Hematopoietic multipotent progenitor cell treated with erythropoietin and hydrocortisone succinate and interleukin-3 and kit ligand, for 8 days (in vitro differentiated cells): ENCODE measurements around the gene HCK.

Source experiments
- DNase-seq: peaks from one replicate; pipeline ENCODE4 v3.0.0-alpha.2; 2015

HCK gene

DNA sequence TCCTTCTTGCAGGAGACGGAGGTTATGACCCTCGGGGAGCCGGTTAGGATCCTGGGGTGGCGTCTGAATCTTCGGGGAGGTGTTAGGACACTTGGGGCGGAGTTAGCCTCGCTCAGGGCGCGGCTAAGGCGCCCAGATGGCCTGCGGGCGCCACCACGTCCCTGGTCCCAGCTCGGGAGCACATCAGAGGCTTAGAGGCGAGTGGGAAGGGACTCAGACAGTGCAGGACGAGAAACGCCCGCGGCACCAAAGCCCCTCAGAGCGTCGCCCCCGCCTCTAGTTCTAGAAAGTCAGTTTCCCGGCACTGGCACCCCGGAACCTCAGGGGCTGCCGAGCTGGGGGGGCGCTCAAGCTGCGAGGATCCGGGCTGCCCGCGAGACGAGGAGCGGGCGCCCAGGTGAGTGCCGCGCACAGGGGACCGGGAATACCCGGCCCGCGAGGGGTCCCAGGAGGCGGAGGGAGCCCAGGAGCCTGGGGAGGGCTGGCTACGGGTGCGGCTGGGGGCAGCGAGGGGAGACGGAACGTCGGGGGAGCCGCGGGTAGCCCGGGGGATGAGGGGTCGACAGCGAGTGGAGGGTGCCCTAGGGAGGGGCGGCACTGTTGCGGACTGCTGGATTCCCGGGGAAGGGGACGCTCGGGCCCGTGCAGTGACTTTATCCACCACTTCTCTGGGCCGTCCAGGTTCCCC, at the start of gene HCK:
TSS of gene HCK (plus strand) at position 153 of the 688 bp plus-strand sequence.
- DNase-seq: no peak

DNA sequence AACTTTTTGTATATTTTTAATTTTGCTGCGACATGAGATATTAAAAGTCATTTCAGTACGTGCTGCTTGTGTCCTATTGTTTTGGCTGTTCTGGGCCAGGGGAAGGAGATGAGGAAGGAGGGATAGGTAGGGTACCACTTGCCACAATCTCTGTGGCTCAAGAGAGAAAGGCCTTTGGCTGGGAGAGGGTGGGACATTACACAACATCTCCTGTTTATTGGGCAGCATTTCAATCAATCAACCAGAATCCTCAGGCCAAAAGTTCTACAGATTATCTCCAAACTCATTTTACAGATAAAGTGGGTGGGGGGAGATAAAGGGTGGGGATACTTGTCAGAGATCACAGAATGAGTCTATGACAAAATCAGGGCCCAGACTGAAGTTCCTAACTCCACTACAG, 48.7 kb upstream of the HCK start:
- DNase-seq: no peak

DNA sequence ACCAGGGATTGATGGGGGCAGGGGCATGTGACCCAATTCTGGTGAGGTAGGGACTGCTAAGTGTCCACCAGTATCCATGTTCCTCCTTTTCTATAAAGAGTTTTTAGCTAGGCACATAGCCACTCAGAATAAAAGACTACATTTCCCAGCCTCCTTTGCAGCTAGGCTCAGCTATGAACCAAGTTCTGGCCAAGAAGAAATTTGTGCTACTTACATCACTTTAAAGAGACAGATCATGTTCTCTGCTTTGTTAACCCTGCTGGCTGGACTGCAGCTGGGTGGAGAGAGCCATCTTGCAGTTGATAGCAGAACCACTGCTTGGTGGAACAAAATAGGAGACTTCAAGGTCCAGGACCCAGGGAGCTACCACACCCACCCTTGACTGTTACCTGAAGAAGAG, 47.1 kb upstream of the HCK start:
- DNase-seq: peak; percentile 26

DNA sequence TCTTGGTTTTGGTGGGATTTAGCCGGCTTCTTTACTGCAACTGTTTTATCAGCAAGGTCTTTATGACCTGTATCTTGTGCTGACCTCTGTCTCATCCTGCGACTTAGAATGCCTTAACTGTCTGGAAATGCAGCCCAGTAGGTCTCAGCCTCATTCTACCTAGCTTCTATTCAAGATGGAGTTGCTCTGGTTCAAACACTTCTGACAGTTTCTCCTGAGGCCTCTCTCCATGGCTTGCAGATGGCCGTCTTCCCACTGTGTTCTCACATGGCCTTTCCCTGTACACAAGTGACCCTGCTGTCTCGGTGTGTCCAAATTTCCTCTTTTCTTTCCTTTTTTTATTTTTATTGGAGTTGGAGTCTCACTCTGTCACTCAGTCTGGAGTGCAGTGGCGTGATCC, 46.0 kb upstream of the HCK start:
- no peak for DNase-seq

DNA sequence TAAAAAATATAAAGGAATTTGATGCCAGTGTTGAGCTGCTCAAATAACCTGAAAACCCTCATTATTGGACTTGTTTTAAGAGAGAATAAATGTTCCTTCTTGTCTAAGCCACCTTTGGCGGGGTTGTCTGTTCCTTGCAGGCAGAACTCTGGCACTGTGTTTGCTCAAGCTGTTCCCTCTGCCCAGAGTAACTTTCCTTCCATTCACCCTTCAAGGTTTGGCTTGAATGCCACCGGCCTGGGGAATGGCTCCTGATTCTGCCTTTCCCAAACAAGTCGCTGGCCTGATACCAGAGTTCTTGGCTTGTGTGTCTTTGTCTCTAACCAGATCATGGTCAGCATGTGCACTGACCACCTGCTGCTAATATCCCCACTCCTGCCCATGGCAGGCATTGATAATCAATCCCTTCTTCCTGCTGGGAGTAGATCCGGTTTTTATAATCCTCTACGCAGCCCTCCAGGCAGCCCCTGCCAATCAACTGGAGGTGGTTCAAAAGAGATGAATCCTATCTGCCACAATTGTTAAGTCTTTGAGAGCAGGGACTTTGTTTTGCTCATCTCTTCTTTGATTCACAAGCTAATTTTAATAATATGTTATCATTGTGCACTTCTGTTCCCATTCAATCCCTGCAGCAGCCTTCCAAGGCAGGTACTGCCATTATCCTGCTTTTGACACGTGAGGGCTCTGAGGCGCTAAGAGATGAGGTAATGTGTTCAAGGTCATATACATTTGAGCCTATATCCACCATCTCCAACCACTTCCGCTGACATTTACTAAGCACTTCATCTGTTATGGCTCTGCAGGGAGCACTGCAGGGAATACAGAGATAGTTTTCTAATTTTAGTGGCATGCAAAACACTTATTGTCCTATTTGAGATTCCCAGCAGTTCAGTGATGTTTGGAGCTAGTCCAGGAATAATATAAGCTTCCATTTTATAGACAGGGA, 44.9 kb upstream of the HCK start:
- no peak for DNase-seq

DNA sequence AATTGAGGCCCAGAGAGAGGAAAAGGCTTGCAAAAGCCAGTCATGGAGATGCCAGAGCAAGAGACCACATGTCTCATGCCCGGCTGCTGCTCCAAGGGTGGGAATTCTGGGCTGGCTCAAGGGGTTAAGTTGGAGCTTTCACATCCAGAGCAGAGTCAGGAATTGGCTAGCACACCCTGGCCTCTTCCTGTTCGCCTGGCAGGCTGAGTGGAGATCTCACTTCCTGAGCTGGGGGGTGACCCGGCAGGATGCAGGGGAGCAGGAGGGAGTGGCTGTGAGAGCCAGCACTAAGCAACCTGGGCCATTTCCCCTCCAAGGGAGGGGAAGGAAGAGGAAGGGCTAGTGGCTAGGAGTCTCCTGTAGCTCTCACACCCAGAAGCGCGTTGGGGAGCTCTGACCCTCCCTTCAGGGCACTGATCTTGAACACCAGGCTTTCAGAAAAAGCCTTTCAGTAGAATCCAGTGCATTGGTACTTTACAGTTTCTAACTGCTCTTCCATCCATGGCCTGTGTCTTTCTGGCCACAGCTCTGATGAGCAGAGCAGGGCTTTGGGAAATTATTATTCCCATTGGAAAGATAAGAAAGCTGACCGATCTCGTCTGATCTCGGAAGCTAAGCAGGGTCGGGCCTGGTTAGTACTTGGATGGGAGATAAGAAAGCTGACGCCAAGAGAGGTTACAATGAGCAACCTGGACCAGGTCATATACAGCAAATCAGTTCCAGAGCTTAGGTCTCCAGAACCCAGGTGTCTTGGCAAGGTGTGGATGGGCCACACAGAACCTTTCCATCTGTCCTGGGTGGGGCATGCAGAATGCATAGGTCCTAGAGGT, 44.0 kb upstream of the HCK start:
- no peak for DNase-seq

DNA sequence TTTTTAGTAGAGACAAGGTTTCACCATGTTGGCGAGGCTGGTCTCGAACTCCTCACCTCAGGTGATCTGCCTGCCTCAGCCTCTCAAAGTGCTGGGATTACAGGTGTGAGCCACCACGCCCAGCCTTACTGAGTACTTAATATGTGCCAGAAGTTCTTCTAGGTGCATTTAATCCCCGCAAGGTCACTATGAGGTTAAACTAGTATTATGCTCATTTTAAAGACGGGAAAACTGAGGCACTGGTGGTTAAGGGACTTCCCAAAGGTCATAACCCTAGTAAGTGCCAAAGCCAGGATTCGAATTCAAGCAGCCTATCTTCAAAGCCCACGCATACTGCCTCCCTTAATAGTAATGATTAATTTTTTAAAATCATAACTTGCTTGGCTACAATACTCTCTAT, 42.5 kb upstream of the HCK start:
- DNase-seq: no peak

DNA sequence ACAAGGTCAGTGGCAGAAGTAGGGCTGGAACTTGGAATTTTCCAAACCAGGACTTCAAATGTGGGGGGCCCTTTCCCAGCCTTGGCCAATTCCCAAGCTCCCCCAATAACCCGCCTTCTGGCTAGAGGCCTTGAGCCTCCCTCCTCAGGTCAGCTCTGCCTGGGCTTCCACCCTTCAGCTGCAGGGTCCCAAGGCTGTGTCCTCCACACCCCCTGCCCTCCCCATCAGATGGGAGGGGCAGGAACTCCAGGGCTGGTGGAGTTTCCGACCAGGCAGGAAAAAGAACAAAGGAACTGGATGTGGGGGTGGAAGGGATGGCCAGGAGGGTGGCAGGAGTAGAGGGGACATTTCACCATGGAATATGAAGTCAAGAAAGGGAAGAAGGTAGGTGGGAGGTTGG, 41.9 kb upstream of the HCK start, which contains the start of gene CCM2L:
TSS of gene CCM2L (plus strand) at position 338 of the 400 bp plus-strand sequence. CDS start at position 355, 17 bp downstream.
- no peak for DNase-seq

DNA sequence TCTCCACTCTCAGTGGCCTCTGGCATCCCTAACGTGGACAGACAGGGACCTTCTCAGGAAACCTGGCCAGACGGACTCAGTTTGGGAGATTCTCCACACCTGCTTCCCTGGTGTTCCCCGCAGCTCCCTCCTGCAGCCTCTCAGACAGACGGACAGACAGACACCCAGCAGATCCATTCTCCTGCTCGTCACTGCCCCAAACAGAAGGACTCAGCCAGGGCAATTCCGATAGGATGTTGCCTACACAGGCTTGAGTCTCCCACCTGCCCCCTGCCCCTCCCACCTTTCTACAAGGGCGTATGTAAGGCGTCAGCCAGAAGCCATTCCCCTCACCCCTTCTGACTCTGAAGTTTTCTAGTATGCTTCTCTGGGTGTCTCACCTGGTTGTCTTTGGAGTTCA, 41.4 kb upstream of the HCK start:
- no peak for DNase-seq

DNA sequence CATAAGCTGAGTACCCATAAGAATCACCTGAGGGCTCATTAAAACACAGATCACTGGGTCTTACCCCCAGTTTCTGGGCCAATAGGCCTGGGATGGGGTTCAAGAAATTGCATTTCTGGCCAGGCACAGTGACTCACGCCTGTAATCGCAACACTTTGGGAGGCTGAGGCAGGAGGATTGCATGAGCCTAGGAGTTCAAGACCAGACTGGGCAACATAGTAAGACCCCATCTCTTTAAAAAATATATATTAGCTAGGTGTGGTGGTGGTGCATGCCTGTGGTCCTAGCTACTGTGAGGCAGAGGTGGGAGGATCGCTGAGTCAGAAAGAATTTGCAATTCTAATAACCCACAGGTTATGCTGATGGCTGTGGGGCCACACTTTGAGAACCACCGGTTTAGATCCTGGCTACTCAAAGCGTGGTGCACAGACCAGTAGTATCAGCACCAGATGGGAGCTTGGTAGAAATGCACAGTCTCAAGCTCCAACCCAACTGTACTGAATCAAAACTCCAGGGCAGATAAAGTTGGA, 39.8 kb upstream of the HCK start:
- DNase-seq: no peak

DNA sequence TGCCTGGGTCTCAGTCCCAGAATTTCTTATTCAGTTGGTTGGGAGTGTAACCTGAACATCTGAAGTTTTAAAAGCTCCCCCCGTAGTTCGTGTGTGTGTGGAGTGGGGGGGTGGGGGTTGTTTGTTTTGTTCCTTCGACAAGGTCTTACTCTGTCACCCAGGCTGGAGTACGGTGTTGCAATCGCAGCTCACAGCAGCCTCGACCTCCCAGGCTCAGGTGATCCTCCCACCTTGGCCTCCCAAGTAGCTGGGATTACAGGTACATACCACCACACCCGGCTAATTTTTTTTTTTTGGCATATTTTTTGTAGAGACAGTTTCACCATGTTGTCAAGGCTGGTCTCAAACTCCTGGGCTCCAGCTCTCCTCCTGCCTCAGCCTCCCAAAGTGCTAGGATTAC, 38.7 kb upstream of the HCK start:
- DNase-seq: no peak

DNA sequence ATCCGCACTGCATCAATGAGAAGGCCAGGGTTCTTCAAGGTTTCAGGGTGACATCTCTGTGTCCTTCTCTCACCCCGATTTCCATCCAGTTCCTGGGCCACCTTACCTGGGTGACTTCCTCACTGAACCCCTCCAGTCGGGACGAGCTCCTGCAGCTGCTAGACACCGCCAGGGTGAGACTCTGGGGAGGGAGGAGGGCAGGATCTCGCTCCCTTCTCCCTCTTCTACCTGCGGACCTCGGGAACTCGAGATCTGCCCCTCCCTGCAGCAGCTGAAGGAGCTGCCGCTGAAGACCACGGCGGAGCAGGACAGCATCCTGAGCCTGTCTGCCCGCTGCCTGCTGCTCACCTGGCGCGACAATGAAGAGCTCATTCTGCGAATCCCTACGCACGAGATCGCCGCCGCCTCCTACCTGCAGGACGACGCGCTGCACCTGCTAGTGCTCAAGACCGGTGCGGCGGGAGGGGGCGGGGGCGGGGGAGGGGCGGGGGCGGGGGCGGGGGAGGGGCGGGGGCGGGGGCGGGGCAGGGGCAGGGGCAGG, 34.3 kb upstream of the HCK start:
- DNase-seq: no peak

DNA sequence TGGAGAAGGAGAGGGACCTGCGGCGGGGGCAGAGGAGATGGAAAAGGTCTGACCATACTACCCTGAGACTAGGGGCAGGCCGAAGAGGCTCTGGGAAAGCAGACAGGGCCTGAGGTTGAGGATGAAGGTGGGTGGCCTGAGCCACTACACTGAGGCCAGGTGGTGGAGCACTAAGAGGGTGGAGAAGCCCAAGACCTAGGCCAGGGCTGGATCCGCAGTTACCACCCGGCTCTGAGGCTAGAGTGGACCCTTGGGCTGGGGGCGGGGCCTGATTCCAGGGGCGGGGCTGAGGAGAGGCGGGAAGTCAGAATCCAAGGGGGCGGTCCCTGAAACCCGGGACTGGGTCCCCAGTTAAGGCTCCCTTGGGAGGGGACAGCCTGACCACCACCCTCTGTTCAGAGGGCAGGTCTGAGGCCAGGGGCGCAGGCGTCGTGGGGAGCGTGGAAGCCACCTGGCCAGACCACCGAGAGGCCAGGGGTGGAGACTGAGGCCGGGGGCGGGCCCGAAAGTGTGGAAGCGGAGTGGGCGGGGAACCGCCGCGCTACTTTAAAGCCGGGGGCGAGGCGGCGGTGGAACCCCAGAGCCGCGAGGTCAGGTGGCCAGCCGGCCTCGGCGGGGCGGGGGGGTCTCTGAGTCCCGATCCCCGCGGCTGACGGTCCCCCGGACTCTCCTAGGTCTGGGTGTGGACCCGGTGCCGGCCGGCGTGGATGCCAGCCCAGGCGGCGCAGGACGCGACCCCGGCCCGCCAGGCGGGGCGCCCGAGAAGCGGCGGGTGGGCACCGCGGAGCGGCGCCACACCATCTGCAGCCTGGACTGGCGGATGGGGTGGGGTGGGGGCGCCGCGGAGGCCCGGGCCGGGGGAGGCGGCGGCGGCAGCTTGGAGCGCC, 33.5 kb upstream of the HCK start:
- DNase-seq: no peak

DNA sequence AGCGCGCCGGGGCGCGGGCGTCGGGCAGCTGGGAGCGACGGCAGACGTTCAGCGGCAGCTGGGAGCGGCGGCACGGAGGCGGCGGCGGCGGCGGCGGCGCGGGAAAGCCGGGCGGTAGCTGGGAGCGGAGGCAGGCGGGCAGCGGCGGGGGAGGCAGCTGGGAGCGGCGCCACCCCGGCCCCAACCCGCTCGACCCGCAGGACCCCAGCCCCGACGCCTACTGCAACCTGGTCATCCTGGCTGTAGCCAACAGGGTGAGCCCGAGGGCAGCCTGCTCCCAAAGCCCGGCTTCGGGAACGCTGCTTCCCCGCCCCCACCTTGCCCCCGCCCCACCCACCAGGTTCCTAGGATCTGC, 32.9 kb upstream of the HCK start:
- DNase-seq: no peak

DNA sequence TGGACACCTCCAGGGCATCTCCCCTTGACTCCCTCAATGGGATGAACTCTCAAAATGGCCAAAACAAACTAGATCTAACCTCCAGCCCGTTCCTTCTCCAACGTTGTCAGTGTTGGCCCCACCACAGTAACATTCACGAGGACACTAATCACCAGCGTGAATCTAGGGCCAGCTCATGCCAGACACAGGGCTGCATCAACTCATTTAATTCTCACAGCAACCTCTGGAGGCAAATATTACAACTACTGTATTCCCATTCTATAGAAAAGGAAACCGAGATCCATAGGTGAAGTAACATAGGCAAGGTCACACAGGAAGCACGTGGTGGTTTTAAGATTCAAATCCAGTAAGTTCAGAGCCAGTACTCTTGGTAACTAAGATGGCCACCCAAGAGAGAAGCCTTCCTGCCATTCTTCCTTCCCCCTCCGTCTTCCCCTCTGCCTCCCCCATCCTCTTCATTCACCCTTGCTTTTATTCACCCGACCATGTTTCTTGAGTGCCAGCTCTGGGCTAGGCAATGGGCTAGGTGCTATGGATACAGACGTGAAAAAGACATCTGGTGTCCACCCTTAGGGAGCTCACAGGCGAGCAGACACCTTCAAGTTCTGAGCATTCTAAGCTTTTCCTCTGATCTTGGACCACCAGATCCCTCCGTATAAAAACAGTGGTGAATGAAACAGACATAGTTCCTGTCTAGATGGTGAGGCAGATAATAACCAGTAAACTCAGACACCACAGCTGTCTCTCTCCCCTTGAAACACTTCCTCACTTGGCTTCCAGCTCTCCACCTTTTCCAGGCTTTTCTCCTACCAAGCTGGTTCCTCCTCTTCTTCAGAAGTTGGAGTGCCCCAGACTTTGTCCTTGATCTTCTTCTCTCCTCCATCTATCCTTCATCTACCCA, 32.2 kb upstream of the HCK start:
- DNase-seq: no peak

DNA sequence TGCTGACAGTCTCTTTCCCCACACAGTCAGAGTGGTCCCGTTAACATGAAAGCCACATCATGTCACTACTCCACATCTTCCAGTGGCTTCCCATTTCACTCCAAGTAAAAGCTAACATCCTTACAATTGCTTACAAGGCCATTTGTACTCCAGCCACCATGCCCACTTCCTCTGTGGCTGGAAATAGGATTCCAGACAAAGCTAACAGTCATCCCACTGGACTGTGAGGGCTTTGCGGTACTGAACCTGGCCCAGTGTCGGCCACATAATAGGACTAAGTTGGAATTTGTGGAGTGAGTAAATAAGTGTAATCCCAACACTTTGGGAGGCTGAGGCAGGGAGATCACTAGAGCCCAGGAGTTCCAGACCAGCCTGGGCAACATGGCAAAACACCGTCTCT, 31.0 kb upstream of the HCK start:
- DNase-seq: no peak

DNA sequence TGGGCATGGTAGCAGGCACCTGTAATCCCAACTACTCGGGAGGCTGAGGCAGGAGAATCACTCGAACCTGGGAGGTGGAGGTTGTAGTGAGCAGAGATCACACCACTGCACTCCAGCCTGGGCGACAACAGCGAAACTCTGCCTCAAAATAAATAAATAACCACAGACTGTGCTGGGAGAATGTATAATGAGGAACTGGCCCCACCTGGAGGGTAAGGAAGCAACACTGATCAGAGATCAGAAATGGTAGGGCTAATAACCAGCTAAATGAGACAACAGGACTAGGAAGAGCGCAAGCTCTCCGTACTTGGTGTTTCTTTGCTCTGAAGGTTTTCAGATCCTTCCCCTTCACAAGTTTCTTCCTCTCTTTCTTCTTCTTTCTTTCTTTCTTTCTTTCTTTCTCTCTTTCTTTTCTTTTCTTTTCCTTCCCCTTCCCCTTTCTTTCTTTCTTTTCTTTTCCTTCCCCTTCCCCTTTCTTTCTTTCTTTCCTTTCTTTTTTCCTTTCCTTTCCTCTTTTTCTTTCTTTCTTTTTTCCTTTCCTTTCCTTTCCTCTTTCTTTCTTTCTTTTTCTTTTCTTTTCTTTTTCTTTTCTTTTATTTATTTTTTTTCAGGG, 27.3 kb upstream of the HCK start:
- no peak for DNase-seq

DNA sequence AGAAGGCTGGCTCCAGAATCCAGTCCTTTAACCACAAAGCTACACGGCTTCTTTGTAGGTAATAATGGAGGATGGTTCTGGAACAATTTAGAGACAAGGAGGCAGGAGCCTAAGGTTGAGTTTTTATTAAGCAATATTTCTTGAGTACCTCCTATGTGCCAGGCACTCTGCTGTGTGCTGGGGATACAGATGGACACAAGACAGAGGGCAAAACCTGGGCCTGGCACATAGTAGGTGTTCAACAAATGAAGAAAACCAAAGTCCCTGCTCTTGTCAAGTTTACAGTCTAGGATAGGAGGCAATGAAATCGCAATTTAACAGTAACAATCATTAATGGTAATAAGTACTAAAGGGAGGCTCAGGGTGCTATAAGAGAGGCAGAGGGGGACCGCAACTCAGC, 24.4 kb upstream of the HCK start:
- no peak for DNase-seq

DNA sequence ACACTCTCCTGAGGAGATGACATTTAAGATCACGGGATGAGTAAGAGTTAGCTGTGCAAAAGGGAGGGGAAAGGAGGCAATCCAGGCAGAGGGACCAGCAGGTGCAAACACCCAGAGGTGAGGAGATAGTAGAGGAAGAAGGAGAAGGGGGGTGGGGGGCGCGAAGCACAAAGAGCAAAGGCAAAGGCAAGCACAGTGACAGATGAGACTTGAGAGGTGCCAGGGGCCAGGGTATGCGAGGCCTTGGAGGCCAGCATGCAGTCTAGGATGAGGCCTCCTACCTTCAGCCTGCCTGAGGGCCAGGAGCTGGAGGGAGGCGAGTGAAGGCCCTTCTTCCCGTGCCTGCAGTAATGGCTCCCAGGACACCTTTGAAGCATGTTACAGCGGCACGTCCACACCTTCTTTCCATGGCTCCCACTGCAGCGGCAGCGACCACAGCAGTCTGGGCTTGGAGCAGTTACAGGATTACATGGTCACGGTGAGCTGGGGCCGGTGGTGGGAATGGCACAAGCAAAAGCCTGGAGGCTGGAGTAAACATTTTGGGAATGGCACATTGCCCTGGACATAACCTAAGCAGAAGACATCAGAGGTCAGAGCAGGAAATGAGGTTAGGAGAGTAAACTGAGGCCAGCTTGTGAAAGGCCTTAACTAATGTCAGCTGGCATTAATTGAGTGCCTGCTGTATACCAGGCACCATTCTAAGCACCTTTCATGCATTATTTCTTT, 23.2 kb upstream of the HCK start:
- DNase-seq: no peak

DNA sequence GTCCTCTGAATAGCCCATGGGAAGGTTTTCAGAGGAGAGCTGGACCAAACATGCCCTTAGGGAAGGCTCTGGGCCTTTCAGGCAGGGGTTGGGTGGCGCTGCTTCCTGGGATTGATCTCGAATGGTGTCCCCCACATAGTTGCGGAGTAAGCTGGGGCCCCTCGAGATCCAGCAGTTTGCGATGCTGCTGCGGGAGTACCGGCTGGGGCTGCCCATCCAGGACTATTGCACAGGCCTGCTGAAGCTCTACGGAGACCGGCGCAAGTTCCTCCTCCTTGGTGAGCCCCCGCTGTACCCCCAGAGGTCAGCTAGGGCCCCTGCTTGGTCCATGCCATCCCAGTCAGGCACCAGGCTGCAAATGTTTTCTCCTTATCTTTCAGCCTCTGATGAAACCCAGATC, 22.5 kb upstream of the HCK start:
- no peak for DNase-seq
